Fibroblast of skin of left biceps (primary cell): Measurements from ENCODE around the gene VAV2.
A peak's percentile ranks its signal among the peaks of the same experiment; 100 is the strongest.

Source experiments
- DNase-seq, 2 experiments: peaks; one replicate each; pipeline ENCODE4 v3.0.0-alpha.2; 2013; ENCODE audit warnings: low read depth in 2 of 2

Gene VAV2

DNA sequence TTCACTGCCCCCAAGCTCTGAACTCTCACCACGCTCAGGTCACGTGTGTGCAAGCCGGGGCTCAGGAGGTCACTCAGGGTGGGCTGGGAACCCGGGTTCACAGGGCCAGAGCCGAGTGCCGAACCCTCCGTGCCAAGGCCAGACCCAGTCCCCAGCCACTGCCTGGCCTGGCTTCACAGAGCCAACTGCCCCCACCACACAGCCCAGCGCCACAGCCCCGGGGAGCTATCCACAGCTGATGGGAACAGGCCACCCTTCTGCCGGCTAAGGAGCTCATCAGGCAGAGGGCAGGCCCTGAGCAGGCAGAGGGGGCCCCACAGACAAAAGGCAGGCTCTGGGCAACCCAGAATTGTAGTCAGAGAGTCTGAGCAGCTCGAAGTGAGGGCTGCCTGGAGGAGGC, 117.0 kb downstream of the VAV2 start:
- DNase-seq, result no peak

- no peak for DNase-seq
These were observed 117.5 kb downstream of the VAV2 start for GRCh38 chr9:133874659-133875058.

- no peak for DNase-seq
These were observed 118.0 kb downstream of the VAV2 start for GRCh38 chr9:133874060-133874657.

- DNase-seq, result no peak
These were observed 118.6 kb downstream of the VAV2 start for GRCh38 chr9:133873461-133873891.

- DNase-seq, result no peak
These were observed 119.1 kb downstream of the VAV2 start for GRCh38 chr9:133873009-133873408.

- DNase-seq, result no peak
These were observed 121.2 kb downstream of the VAV2 start for GRCh38 chr9:133870598-133871595.

DNA sequence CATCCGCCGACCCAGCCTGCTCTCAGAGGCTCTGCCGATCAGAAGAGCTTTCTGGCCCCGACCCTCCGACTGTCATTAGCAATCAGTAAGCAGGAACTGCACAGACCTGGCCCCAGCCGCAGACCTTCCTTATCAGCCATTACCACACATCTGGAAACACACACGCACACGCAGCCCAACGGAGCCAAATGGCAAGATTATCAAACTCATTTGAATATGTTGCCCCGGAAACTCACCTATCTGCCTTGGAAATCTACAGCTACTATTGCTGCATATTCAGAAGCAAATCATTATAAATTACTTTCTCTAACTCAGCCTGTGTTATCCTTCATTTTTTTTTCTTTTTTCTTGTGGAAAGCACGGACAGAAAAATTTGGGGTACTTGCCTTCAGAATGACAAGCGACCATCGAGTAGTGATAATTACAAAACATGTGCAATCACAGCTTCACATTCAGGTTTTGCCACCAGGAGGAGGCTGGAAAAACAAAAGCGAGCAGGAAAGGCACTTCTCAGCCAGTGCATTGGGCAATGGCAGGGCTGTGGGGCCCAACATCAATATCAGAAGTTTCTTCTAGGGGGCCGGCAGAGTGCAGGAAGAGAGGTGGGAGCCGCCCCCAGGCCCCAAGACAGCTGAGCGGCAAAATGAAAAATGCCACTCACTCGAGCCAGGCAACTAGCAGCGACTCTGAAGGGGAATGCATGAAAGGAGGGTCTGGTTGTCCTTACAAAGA, 122.3 kb downstream of the VAV2 start:
- DNase-seq, result no peak

- no peak for DNase-seq
These were observed 123.9 kb downstream of the VAV2 start for GRCh38 chr9:133868203-133868602.

DNA sequence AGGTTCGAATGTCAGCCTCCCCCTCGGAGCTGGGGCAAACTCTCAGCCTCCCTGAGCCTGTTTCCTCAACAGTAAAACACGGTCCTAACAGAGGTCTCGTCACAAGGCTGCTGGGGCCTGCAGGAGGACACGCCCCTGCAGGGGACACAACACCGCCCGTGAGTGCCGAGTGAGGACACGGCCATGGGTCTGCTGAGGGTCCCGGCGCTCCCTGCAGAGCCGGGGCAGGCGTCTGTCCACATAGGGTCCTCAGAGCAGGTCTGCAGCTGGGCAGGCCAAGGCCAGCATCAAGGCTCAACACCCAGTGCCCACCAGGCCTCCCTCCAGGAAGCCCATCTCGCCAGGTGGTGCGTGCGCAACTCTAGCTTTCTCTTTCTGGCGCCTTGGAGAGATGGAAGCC, 125.2 kb downstream of the VAV2 start:
- DNase-seq, result no peak

GRCh38 chr9:133864011-133864410, 128.1 kb downstream of the VAV2 start:
- DNase-seq, result no peak

- no peak for DNase-seq
These were observed 128.9 kb downstream of the VAV2 start for GRCh38 chr9:133863257-133863592.

DNA sequence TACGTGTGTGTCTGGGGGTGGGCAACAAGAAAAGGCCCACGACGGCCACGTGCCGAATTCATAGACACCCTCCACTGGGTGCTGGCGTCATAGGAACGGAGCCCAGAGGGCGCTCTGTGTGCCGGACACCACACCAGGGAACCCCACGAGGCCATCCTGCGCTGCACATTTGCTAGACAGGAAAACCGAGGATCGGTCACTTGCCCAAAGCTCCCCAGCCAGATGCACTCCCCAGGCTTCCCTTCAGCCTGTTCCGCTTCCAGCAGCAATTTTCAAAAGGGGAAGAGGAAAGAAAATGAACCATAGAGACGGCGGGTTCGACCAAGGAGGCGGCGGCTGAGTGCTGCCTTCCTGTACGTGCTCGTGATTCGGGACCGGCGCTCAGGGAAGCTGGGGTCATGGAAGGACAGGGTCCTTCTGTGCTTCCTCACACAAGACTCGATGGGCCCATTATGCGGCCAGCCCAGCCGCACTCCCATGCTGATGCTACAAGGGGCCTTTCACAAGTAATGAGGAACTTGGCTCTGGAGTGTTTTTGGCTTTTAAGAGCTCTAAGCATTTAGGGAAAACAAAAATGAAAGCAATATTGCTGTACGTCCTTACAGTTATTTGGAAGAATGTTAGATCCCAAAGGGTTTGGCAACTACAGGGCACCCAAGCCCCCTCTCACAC, 129.4 kb downstream of the VAV2 start:
- no peak for DNase-seq

- DNase-seq, result no peak
These were observed 130.4 kb downstream of the VAV2 start for GRCh38 chr9:133861692-133862091.

GRCh38 chr9:133861086-133861485, 131.0 kb downstream of the VAV2 start:
- no peak for DNase-seq

- no peak for DNase-seq
These were observed 133.4 kb downstream of the VAV2 start for GRCh38 chr9:133858771-133859170.

GRCh38 chr9:133857639-133858038, 134.5 kb downstream of the VAV2 start:
- no peak for DNase-seq

- no peak for DNase-seq
These were observed 135.3 kb downstream of the VAV2 start for GRCh38 chr9:133856798-133857197.

- DNase-seq, result peak in 1 of 2 experiments; percentile 12
These were observed 136.2 kb downstream of the VAV2 start for GRCh38 chr9:133855802-133856521.

- no peak for DNase-seq
These were observed 136.8 kb downstream of the VAV2 start for GRCh38 chr9:133855371-133855770.

DNA sequence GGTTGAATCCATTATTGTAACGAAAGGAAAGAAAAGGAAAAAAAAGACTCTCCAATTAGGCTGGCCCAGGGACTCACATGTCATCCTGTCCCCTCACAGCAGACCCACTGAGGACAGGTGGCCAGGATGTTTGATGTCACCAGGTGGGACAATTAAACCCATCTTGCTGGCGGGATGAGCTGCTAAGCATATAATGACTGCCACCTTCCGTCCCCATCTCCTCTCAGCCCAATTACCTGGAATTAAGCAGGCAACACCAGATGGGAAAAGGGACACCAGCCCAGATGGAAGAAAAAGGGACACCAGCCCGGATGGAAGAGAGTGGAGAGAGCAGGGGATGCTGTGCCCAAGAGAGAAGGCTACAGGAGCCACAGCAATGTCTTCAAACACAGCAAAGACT, 137.4 kb downstream of the VAV2 start:
- no peak for DNase-seq

GRCh38 chr9:133854048-133854447, 138.1 kb downstream of the VAV2 start:
- DNase-seq, result no peak
